HEK293 (cell line): ENCODE results near the gene ZSCAN26.

Experiments used
- CTCF ChIA-PET: fragments of 350-600 bp; formaldehyde crosslinking; extraction: SDS; loops from one replicate; lab custom pipeline; 2021; ENCODE audit warnings: antibody characterized with exemption; lab: Yijun Ruan, JAX
- POLR2A ChIA-PET: fragments of 300-600 bp; formaldehyde crosslinking; extraction: SDS; loops from one replicate; lab custom pipeline; 2020; ENCODE audit warnings: antibody characterized with exemption, inconsistent platforms; lab: Yijun Ruan, JAX
- H3K27ac ChIP-seq: fragments of 200-500 bp; sonication (Bioruptor generic); 2 replicates; pipeline ENCODE4 v1.5.1; 2014; ENCODE audit warnings: low read depth, low read length, control low read depth, inconsistent platforms; ENCODE audit errors: extremely low read depth
- H3K36me3 ChIP-seq, 2 experiments: fragments of 200-500 bp in 1 of 2; sonication (Bioruptor generic) in 1 of 2; 1 replicate in 1 of 2; 2 replicates in 1 of 2; pipeline ENCODE4 v1.5.1; 2014 to 2017; ENCODE audit warnings: inconsistent platforms in 2 of 2, low read length in 2 of 2; ENCODE audit not compliant: control insufficient read depth in 2 of 2, insufficient read depth in 1 of 2
- H3K4me1 ChIP-seq: fragments of 200-500 bp; sonication (Bioruptor generic); 2 replicates; pipeline ENCODE4 v1.5.1; 2014; ENCODE audit warnings: mild to moderate bottlenecking, low read length, inconsistent platforms; ENCODE audit not compliant: control insufficient read depth, insufficient read depth
- H3K4me3 ChIP-seq: 2 replicates; pipeline ENCODE4 v1.5.1; 2011; ENCODE audit warnings: low read depth, mild to moderate bottlenecking, control low read depth, low read length, moderate library complexity
- H3K9me3 ChIP-seq: fragments of 200-500 bp; sonication (Bioruptor generic); 2 replicates; pipeline ENCODE4 v1.5.1; 2014; ENCODE audit warnings: low read depth, low read length, inconsistent platforms; ENCODE audit not compliant: control insufficient read depth, insufficient read depth
- GLIS2 ChIP-seq: fragments of 450-650 bp; formaldehyde crosslinking; IDR thresholded peaks from 2 replicates; pipeline ENCODE4 v1.5.1; 2016; ENCODE audit warnings: missing biosample characterization, missing genetic modification characterization
- KLF7 ChIP-seq: fragments of 450-650 bp; formaldehyde crosslinking; IDR thresholded peaks from 2 replicates; pipeline ENCODE4 v1.5.1; 2016; ENCODE audit warnings: missing biosample characterization, missing genetic modification characterization, borderline replicate concordance
- PRDM1 ChIP-seq: fragments of 450-650 bp; formaldehyde crosslinking; IDR thresholded peaks from 2 replicates; pipeline ENCODE4; 2016; ENCODE audit warnings: missing biosample characterization, missing genetic modification characterization
- SCRT1 ChIP-seq: fragments of 450-650 bp; formaldehyde crosslinking; IDR thresholded peaks from 2 replicates; pipeline ENCODE4 v1.5.1; 2016; ENCODE audit warnings: missing biosample characterization, missing genetic modification characterization, borderline replicate concordance
- SCRT2 ChIP-seq: fragments of 450-650 bp; formaldehyde crosslinking; IDR thresholded peaks from 2 replicates; pipeline ENCODE4 v1.5.1; 2016; ENCODE audit warnings: missing biosample characterization, missing genetic modification characterization
- ZBTB1 ChIP-seq: fragments of 450-650 bp; formaldehyde crosslinking; IDR thresholded peaks from 2 replicates; pipeline ENCODE4 v1.5.1; 2016; ENCODE audit warnings: missing biosample characterization, missing genetic modification characterization
- ZBTB7A ChIP-seq: fragments of 450-650 bp; formaldehyde crosslinking; IDR thresholded peaks from 2 replicates; pipeline ENCODE4 v1.5.1; 2016; ENCODE audit warnings: low read depth, missing biosample characterization, missing genetic modification characterization
- ZNF112 ChIP-seq: fragments of 450-650 bp; formaldehyde crosslinking; IDR thresholded peaks from 2 replicates; pipeline ENCODE4 v1.5.0; 2017; ENCODE audit warnings: missing biosample characterization, missing genetic modification characterization
- ZNF2 ChIP-seq: fragments of 450-650 bp; formaldehyde crosslinking; IDR thresholded peaks from 2 replicates; pipeline ENCODE4 v1.5.1; 2016; ENCODE audit warnings: missing biosample characterization, missing genetic modification characterization
- ZNF214 ChIP-seq: fragments of 450-650 bp; formaldehyde crosslinking; IDR thresholded peaks from 2 replicates; pipeline ENCODE4 v1.5.1; 2017; ENCODE audit warnings: missing biosample characterization, mild to moderate bottlenecking, missing genetic modification characterization, borderline replicate concordance
- ZNF335 ChIP-seq: fragments of 450-650 bp; formaldehyde crosslinking; conservative IDR thresholded peaks from 2 replicates; pipeline ENCODE4 v1.5.1; 2016; ENCODE audit warnings: missing biosample characterization, missing genetic modification characterization
- ZNF366 ChIP-seq: fragments of 450-650 bp; formaldehyde crosslinking; conservative IDR thresholded peaks from 2 replicates; pipeline ENCODE4 v1.5.1; 2016; ENCODE audit warnings: missing biosample characterization, missing genetic modification characterization
- ZNF394 ChIP-seq: fragments of 450-650 bp; formaldehyde crosslinking; IDR thresholded peaks from 2 replicates; pipeline ENCODE4 v1.5.1; 2016; ENCODE audit warnings: missing biosample characterization, missing genetic modification characterization, mild to moderate bottlenecking, moderate library complexity, borderline replicate concordance
- ZNF707 ChIP-seq: fragments of 450-650 bp; formaldehyde crosslinking; IDR thresholded peaks from 2 replicates; pipeline ENCODE4 v1.5.1; 2016; ENCODE audit warnings: missing biosample characterization, missing genetic modification characterization
- ZNF76 ChIP-seq: fragments of 450-650 bp; formaldehyde crosslinking; IDR thresholded peaks from 2 replicates; pipeline ENCODE4; 2016; ENCODE audit warnings: low read depth, missing biosample characterization, missing genetic modification characterization, borderline replicate concordance
- ZNF791 ChIP-seq: fragments of 450-650 bp; formaldehyde crosslinking; IDR thresholded peaks from 2 replicates; pipeline ENCODE4 v1.5.1; 2016; ENCODE audit warnings: missing biosample characterization, missing genetic modification characterization
- TF ChIP-seq, protein P1 (sequence below): fragments of 450-650 bp; formaldehyde crosslinking; IDR thresholded peaks from 2 replicates; pipeline ENCODE4 v1.5.1; 2016; ENCODE audit warnings: missing biosample characterization, missing genetic modification characterization

Gene ZSCAN26

DNA sequence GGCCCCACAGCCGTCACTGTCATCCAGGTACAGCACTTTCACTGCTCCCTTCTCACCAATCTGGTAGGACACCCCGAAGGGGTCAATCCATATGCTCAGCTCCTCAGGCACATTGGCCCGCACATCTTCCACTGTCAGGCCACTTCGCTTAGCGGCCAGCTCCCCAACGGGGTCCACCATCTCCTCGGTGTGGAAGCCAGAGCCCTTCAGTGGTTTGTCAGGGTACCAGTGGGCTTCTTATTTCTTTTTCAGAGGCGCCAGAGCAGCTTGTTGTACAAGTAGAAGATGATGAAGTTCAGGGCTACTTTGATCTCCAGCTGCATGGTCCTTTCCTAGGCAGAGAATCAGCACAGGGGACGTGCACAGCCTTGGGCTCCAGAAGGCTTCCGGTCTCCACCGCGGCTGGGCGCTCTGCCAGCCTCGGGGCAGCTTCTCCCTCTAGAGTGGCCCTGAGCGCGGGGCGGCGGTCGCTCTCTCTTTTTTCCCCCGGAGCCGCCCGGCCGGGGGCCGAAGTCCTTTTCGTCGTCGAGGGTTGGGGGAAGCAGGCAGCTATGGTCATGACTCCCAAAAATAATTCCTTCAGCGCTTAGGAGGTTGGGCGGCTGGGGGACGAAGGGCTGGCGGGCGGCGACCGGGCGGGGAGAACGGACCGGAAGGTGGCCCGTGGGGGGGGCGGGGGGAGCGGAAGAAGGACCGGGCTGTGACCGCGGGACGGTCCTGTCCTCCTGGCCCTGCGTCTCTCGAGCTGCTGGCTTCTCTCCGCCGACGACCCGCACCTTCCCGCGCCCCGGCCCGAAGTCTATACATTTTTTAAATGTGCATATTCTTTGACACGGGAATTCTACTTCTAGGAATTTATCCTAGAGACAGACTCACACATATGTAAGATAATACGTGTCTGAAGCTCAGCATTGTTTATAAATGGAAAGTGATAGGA, 48.4 kb upstream of the ZSCAN26 start (continued):
- TF ChIP-seq ZNF214 (tag by site-specific recombination) (no peak), ZNF394 (tag by site-specific recombination) (peak; percentile 97)
- TF ChIP-seq, all 188 proteins: peak for 25

DNA sequence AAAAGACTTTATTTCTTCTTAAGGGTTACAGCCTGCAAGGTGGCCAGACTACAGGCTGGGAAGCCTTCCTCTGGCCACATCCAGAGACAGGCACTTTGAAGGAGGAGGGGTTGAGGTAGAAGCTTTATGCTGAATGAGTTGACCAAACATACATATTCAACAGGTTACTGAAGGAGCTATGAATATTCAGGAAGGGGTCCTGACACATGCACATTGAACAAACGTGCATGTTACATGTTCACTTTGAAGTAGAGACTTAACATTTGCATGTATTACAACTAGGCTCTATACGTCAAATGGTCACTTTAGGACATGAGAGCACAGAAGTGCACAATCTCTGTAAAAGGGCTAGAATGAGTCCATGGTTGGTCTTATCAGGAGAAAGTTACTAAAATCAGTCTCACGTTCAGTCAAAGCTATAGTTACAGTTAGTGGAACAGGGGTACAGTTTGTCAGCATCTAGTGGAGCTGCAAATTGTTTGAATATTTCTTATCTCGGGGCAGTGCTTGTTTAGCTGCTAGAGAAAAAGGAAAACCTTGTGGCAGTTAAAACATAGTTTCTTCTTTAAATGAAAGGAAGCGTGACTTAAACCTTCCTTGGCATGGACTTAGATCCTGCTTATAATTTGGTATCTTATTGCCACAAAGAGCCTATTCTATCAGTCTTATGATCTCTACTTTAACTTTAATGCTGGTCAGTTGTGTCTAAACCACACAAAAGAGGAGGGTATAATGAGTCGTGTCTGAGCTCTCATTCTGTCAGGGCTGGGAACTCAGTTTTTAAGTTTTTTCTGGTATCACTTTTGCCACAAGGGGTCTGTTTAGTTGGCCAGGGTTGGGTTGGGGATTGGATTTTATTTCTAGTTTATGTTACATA, 46.4 kb upstream of the ZSCAN26 start:
- H3K4me1 ChIP-seq, result peaks cover 3% of the 10 kb centered on the region
- no peaks in the 10 kb centered on the region for H3K9me3 ChIP-seq
- CTCF ChIA-PET, result interaction anchor here (0.5 to 1.4 kb wide), 5 partner anchors 45 to 891 kb away, joined by 3 to 4 read pairs (median 3); no protein-coding TSS in a partner anchor
- POLR2A ChIA-PET, result interaction anchor here (0.6 to 2.0 kb wide), 4 partner anchors 46 to 79 kb away, joined by 3 to 5 read pairs (median 4); partner anchors contain the start of genes ZKSCAN8 and ZSCAN26
- TF ChIP-seq ZNF112 (tag by site-specific recombination) (no peak), SCRT2 (tag by site-specific recombination) (peak; percentile 94), SCRT1 (tag by site-specific recombination) (peak; percentile 80; the same call in 1 of the 2 replicates)
- no peak overlapping the region for H3K27ac ChIP-seq
- no peaks in the 10 kb centered on the region for H3K36me3 ChIP-seq
- H3K4me3 ChIP-seq, result no peak overlapping the region

DNA sequence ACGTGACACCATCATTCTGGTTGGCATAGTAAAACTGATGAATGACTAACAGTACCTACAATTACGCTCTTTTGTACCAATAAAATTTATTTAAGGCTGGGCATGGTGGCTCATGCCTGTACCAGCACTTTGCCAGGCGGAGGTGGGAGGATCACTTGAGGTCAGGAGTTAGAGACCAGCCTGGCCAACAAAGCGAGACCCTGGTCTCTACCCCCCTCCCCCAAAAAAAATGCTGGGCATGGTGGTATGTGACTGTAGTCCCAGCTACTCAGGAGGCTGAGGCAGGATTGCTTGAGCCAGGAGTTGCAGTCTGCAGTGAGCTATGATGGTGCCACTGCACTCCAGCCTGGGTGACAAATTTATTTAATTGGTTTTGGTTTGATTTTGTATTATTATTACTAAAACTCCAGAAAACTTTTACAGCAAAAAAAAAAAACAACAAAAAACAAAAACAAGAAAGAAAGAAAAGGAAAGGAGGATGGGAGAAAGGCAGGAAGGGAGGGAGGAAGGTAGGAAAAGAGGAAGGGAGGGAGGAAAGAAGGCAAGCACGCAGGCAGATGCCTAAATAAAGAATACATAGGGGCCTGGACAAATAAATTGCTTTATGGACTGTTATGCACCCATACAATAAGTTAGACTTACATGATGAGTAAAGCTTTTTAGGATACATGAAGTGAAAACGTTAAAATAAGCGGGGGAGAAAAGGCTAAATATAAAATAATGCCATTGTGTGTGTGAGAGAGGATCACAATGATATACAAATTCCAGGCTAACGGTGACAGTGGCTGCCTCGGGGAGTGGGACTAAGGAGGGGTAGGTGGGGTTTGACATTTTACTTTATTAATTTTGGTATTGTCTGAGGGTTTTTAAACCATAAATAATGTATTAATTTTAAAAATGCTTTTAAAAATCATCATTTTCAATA, 42.5 kb upstream of the ZSCAN26 start:
- POLR2A ChIA-PET, result interaction anchor here (0.7 to 2.7 kb wide), 5 partner anchors 17 to 331 kb away, joined by 4 to 13 read pairs (median 4); partner anchors contain the start of gene ZKSCAN8
- peak overlapping the region; percentile 74 for H3K4me3 ChIP-seq
- no peaks in the 10 kb centered on the region for H3K9me3 ChIP-seq
- H3K27ac ChIP-seq, result peak overlapping the region; percentile 57
- peaks cover 3% of the 10 kb centered on the region; the same call in 1 of the 2 replicates for H3K4me1 ChIP-seq
- 0 out of 2 replicates have a peak, but pooled peaks have one; percentile 9 for TF ChIP-seq ZBTB7A (tag by site-specific recombination)
- 0 out of 2 replicates have a peak, but pooled peaks have one; percentile 45 for TF ChIP-seq ZNF335 (tag by site-specific recombination)
- peak; percentile 88 for TF ChIP-seq PRDM1 (tag by site-specific recombination)
- TF ChIP-seq GLIS2 (tag by site-specific recombination), result no peak
- peak; percentile 53; the same call in 1 of the 2 replicates for TF ChIP-seq ZNF366 (tag by site-specific recombination)
- TF ChIP-seq, all 188 proteins: peak for 4
- peaks cover 5 to 26% of the 10 kb centered on the region in 2 experiments; a peak in 2 of 3 replicates for H3K36me3 ChIP-seq
- CTCF ChIA-PET, result interaction anchor here (0.7 kb wide), 2 partner anchors 11 to 623 kb away, joined by 3 read pairs; no protein-coding TSS in a partner anchor

DNA sequence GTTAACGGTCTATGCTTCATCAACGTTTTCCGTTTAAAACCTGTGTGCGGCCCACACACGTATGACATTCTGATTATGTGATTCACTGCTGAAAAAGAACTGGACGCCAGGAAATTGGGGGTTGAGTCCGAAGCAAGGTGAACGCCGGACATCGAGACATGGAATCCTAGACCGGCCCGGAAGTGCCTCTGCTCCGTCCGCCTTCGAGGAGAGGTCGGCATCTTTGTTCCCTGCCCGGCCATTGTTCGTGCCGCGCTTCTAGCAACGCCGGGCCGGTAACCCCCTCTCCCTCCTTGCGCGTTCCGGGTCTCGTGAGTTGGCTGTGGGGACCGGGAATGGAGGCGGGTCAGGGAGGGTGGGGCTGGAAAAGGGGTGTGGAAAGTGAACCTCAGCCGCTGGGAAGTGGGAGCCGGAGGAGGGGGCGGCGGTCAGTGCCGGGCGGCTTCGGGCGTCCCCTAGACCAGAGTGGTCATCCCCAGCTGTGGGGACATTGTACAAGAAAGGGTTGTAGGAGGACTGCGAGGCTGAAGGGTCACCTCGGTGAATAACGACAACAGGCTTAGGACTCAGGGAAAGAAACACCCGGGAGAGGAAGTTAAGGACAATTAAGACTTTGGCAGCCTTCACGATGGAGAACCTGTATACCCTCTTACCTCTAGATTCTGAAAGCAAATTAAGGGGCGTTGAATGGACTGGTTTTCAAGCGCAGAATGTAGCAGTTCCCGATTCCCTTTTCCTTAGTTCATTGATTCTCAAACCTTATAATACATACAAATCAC, 41.7 kb upstream of the ZSCAN26 start, which contains the start of gene ZSCAN9:
ZSCAN9 (plus strand) TSS at position 220 of the 779 bp plus-strand sequence. CDS start 1,810 bp downstream, outside the sequence.
- Histone ChIP-seq H3K9me3 (no peaks in the 10 kb centered on the region), H3K36me3 (peaks cover 11 to 32% of the 10 kb centered on the region in 2 experiments), H3K4me3 (peak within 1 kb of the TSS; percentile 74), H3K4me1 (peaks cover 3% of the 10 kb centered on the region; the same call in 1 of the 2 replicates), H3K27ac (peak within 1 kb of the TSS; percentile 57)
- ChIA-PET CTCF (interaction anchor here (1.4 kb wide), 1 partner anchor 16 kb away, joined by 3 read pairs; no protein-coding TSS in a partner anchor), POLR2A (interaction anchor here (0.9 to 2.7 kb wide), 6 partner anchors 27 to 130 kb away, joined by 3 to 13 read pairs (median 4); partner anchors contain the start of genes PGBD1, ZKSCAN4, ZKSCAN8 and ZSCAN26)
- no peak for TF ChIP-seq ZNF707
- TF ChIP-seq ZNF2, result peak; percentile 53; the same call in 1 of the 2 replicates
- TF ChIP-seq ZNF76 (tag by site-specific recombination), result 0 out of 2 replicates have a peak, but pooled peaks have one; percentile 27
- TF ChIP-seq ZNF791 (tag by site-specific recombination), result no peak
- TF ChIP-seq, protein P1, sequence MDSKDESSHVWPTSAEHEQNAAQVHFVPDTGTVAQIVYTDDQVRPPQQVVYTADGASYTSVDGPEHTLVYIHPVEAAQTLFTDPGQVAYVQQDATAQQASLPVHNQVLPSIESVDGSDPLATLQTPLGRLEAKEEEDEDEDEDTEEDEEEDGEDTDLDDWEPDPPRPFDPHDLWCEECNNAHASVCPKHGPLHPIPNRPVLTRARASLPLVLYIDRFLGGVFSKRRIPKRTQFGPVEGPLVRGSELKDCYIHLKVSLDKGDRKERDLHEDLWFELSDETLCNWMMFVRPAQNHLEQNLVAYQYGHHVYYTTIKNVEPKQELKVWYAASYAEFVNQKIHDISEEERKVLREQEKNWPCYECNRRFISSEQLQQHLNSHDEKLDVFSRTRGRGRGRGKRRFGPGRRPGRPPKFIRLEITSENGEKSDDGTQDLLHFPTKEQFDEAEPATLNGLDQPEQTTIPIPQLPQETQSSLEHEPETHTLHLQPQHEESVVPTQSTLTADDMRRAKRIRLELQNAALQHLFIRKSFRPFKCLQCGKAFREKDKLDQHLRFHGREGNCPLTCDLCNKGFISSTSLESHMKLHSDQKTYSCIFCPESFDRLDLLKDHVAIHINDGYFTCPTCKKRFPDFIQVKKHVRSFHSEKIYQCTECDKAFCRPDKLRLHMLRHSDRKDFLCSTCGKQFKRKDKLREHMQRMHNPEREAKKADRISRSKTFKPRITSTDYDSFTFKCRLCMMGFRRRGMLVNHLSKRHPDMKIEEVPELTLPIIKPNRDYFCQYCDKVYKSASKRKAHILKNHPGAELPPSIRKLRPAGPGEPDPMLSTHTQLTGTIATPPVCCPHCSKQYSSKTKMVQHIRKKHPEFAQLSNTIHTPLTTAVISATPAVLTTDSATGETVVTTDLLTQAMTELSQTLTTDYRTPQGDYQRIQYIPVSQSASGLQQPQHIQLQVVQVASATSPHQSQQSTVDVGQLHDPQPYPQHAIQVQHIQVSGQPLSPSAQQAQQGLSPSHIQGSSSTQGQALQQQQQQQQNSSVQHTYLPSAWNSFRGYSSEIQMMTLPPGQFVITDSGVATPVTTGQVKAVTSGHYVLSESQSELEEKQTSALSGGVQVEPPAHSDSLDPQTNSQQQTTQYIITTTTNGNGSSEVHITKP (tag by site-specific recombination), result peak; percentile 93
- peak; percentile 52; the same call in 1 of the 2 replicates for TF ChIP-seq KLF7 (tag by site-specific recombination)
- TF ChIP-seq ZBTB1 (tag by site-specific recombination), result no peak
